SK-N-SH (cell line): ENCODE data around the gene PHF12. TPM values are rescaled to one million over a fixed set of nuclear protein-coding genes. Genes with fewer than 3 reads are reported as not detected.

ENCODE experiments used
- CTCF ChIA-PET: fragments of 300-600, 350-600 bp; formaldehyde crosslinking; extraction: SDS; loops from one replicate; lab custom pipeline; 2021; lab: Yijun Ruan, JAX
- POLR2A ChIA-PET: fragments of 350-600 bp; sonication (Branson Sonifier 250); formaldehyde crosslinking; extraction: SDS; loops from one replicate; lab custom pipeline; 2020; ENCODE audit warnings: antibody characterized with exemption, inconsistent platforms; lab: Yijun Ruan, JAX
- DNase-seq: peaks from one replicate; pipeline ENCODE4 v3.0.0; 2012
- H2AFZ ChIP-seq: fragments of 200-600 bp; sonication (generic); 2 replicates; pipeline ENCODE4 v1.8.1; 2016; ENCODE audit warnings: antibody characterized with exemption, mild to moderate bottlenecking, low read depth
- H3F3A ChIP-seq: fragments of 200-600 bp; sonication (generic); replicated peaks from 2 replicates; pipeline ENCODE3; 2016; ENCODE audit warnings: antibody characterized with exemption, mild to moderate bottlenecking; ENCODE audit not compliant: insufficient read depth
- H3K27ac ChIP-seq, 2 experiments: fragments of 200-500 bp in 1 of 2; fragments of 200-600 bp in 1 of 2; sonication (Bioruptor generic) in 1 of 2; sonication (generic), shearing (Covaris generic) in 1 of 2; 2 replicates each; pipeline versions ENCODE4 v1.5.1 to v1.6.1; 2014 to 2016; ENCODE audit warnings: low read depth in 2 of 2, inconsistent platforms in 1 of 2, low read length in 1 of 2, mild to moderate bottlenecking in 1 of 2, mixed read lengths in 1 of 2
- H3K27me3 ChIP-seq: fragments of 200-600 bp; sonication (generic), shearing (Covaris generic); 2 replicates; pipeline ENCODE4 v1.6.1; 2016; ENCODE audit warnings: mixed run types; ENCODE audit not compliant: insufficient read depth
- H3K36me3 ChIP-seq, 2 experiments: fragments of 200-500 bp in 1 of 2; fragments of 200-600 bp in 1 of 2; sonication (Bioruptor generic) in 1 of 2; sonication (generic) in 1 of 2; replicated peaks in 1 of 2; 2 replicates each; pipeline versions ENCODE3 to v1.5.1; 2014 to 2016; ENCODE audit warnings: low read length in 1 of 2, mild to moderate bottlenecking in 1 of 2; ENCODE audit not compliant: insufficient read depth in 2 of 2, control insufficient read depth in 1 of 2
- H3K4me1 ChIP-seq, 2 experiments: fragments of 200-500 bp in 1 of 2; fragments of 200-600 bp in 1 of 2; sonication (Bioruptor generic) in 1 of 2; sonication (generic), shearing (Covaris generic) in 1 of 2; 2 replicates each; pipeline versions ENCODE4 v1.5.1 to v1.6.1; 2014 to 2016; ENCODE audit warnings: low read depth in 1 of 2, low read length in 1 of 2, mixed run types in 1 of 2; ENCODE audit not compliant: insufficient read depth in 2 of 2, control insufficient read depth in 1 of 2
- H3K4me2 ChIP-seq: fragments of 200-600 bp; sonication (generic), shearing (Covaris generic); 2 replicates; pipeline ENCODE4 v1.6.1; 2017; ENCODE audit warnings: mixed run types
- H3K4me3 ChIP-seq, 2 experiments: fragments of 200-500 bp in 1 of 2; fragments of 200-600 bp in 1 of 2; sonication (Bioruptor generic) in 1 of 2; sonication (generic), shearing (Covaris generic) in 1 of 2; 2 replicates each; pipeline versions ENCODE4 v1.5.1 to v1.8.1; 2014 to 2016; ENCODE audit warnings: low read depth in 2 of 2, inconsistent platforms in 1 of 2, low read length in 1 of 2, mild to moderate bottlenecking in 1 of 2, mixed read lengths in 1 of 2, moderate library complexity in 1 of 2
- H3K79me2 ChIP-seq: fragments of 200-600 bp; sonication (generic); 2 replicates; pipeline ENCODE4 v1.8.1; 2017; ENCODE audit warnings: mild to moderate bottlenecking; ENCODE audit not compliant: insufficient read depth
- H3K9ac ChIP-seq: fragments of 200-600 bp; sonication (generic); 2 replicates; pipeline ENCODE4 v1.6.1; 2017; ENCODE audit warnings: mixed run types
- H3K9me2 ChIP-seq: fragments of 200-600 bp; sonication (generic); 2 replicates; pipeline ENCODE4 v1.6.1; 2017; ENCODE audit warnings: mixed run types
- H3K9me3 ChIP-seq: fragments of 200-600 bp; sonication (generic); 2 replicates; pipeline ENCODE4 v1.6.1; 2017; ENCODE audit warnings: mixed run types, mild to moderate bottlenecking, moderate library complexity
- H4K20me1 ChIP-seq: fragments of 200-600 bp; sonication (generic); 2 replicates; pipeline ENCODE4 v1.6.1; 2017; ENCODE audit warnings: mild to moderate bottlenecking, mixed run types; ENCODE audit not compliant: insufficient read depth
- CHD2 ChIP-seq: fragments of 150-350 bp; IDR thresholded peaks from 2 replicates; pipeline ENCODE4 v1.6.1; 2018; ENCODE audit warnings: low read length; ENCODE audit not compliant: partially characterized antibody
- EP300 ChIP-seq, 2 experiments: IDR thresholded peaks; 2 replicates each; pipeline versions ENCODE4 v1.4.0 to v1.6.1; 2012; ENCODE audit warnings: borderline replicate concordance in 1 of 2, low read depth in 1 of 2, low read length in 1 of 2
- FOXJ3 ChIP-seq: sonication (generic); formaldehyde crosslinking; IDR thresholded peaks from 2 replicates; pipeline ENCODE4 v1.5.1; 2020; ENCODE audit warnings: mild to moderate bottlenecking, missing genetic modification reagents
- FOXM1 ChIP-seq: IDR thresholded peaks from 2 replicates; pipeline ENCODE4 v1.4.0; 2012; ENCODE audit warnings: low read depth, mild to moderate bottlenecking
- GABPA ChIP-seq: IDR thresholded peaks from 2 replicates; pipeline ENCODE4 v1.4.0; 2012; ENCODE audit warnings: low read depth, mild to moderate bottlenecking
- GATA2 ChIP-seq: sonication (generic); formaldehyde crosslinking; IDR thresholded peaks from 2 replicates; pipeline ENCODE4 v1.5.0; 2020; ENCODE audit warnings: mild to moderate bottlenecking, missing genetic modification reagents
- MEF2A ChIP-seq: IDR thresholded peaks from 2 replicates; pipeline ENCODE4 v1.4.0; 2012; ENCODE audit warnings: low read depth, borderline replicate concordance
- MXI1 ChIP-seq: IDR thresholded peaks from 2 replicates; pipeline ENCODE4 v1.6.1; 2012; ENCODE audit warnings: mild to moderate bottlenecking, low read depth, low read length, improper control_type of control experiment
- NFIC ChIP-seq: IDR thresholded peaks from 2 replicates; pipeline ENCODE4 v1.4.0; 2012; ENCODE audit warnings: borderline replicate concordance
- NRF1 ChIP-seq: IDR thresholded peaks from 2 replicates; pipeline ENCODE4 v1.6.1; 2012; ENCODE audit warnings: low read depth, mild to moderate bottlenecking, low read length
- POLR2AphosphoS5 ChIP-seq: IDR thresholded peaks from 2 replicates; pipeline ENCODE4 v1.6.1; 2012; ENCODE audit warnings: low read depth, low read length
- RAD21 ChIP-seq: IDR thresholded peaks from 2 replicates; pipeline ENCODE4 v1.6.1; 2012; ENCODE audit warnings: mild to moderate bottlenecking, low read length
- RCOR1 ChIP-seq: fragments of 150-350 bp; IDR thresholded peaks from 2 replicates; pipeline ENCODE4 v1.6.1; 2017; ENCODE audit warnings: antibody characterized with exemption, low read length
- RXRA ChIP-seq: IDR thresholded peaks from 2 replicates; pipeline ENCODE4 v1.4.0; 2012; ENCODE audit warnings: low read depth, mild to moderate bottlenecking, borderline replicate concordance
- SIN3A ChIP-seq: IDR thresholded peaks from 2 replicates; pipeline ENCODE4 v1.6.1; 2012; ENCODE audit warnings: low read depth, mild to moderate bottlenecking, low read length, moderate library complexity, borderline replicate concordance
- SMC3 ChIP-seq: IDR thresholded peaks from 2 replicates; pipeline ENCODE4 v1.6.1; 2012; ENCODE audit warnings: low read depth, low read length, improper control_type of control experiment
- TAF1 ChIP-seq: IDR thresholded peaks from 2 replicates; pipeline ENCODE4 v1.6.1; 2012; ENCODE audit warnings: low read depth, mild to moderate bottlenecking, low read length, moderate library complexity, borderline replicate concordance
- TCF12 ChIP-seq: IDR thresholded peaks from 2 replicates; pipeline ENCODE4 v1.4.0; 2012
- WGBS: methylation state at CpG from one replicate; pipeline ENCODE4 v1.1.6; 2017; ENCODE audit warnings: low lambda C conversion rate; 5-methylcytosine and 5-hydroxymethylcytosine counted together
- polyA plus RNA-seq, 3 experiments: library from polyadenylated mRNA; depleted of rRNA; stranded (reverse); fragments of >200 nt; gene quantifications; 2 replicates each; pipeline ENCODE4 v1.2.3, GENCODE V29; 2012
- TF ChIP-seq, protein P1 (sequence below): IDR thresholded peaks from 2 replicates; pipeline ENCODE4 v1.4.0; 2012; ENCODE audit warnings: low read depth
- TF ChIP-seq, protein P2 (sequence below): fragments of 200-600 bp; sonication (generic); IDR thresholded peaks from 2 replicates; pipeline ENCODE4 v1.6.1; 2017; ENCODE audit warnings: antibody characterized with exemption, mild to moderate bottlenecking, moderate library complexity
- TF ChIP-seq, protein P3 (sequence below): IDR thresholded peaks from 2 replicates; pipeline ENCODE4; 2012
- TF ChIP-seq, protein P4 (sequence below): fragments of 150-350 bp; IDR thresholded peaks from 2 replicates; pipeline ENCODE4 v1.6.1; 2017; ENCODE audit warnings: antibody characterized with exemption, low read length, low read depth, borderline replicate concordance
- TF ChIP-seq, protein P5 (sequence below): IDR thresholded peaks from 2 replicates; pipeline ENCODE4 v1.6.1; 2012; ENCODE audit warnings: mild to moderate bottlenecking, low read depth, low read length, moderate library complexity

PHF12 gene
- polyA plus RNA-seq, 1 of the 3 experiments (the other 2 are of a cell fraction), result 24.0 TPM

DNA sequence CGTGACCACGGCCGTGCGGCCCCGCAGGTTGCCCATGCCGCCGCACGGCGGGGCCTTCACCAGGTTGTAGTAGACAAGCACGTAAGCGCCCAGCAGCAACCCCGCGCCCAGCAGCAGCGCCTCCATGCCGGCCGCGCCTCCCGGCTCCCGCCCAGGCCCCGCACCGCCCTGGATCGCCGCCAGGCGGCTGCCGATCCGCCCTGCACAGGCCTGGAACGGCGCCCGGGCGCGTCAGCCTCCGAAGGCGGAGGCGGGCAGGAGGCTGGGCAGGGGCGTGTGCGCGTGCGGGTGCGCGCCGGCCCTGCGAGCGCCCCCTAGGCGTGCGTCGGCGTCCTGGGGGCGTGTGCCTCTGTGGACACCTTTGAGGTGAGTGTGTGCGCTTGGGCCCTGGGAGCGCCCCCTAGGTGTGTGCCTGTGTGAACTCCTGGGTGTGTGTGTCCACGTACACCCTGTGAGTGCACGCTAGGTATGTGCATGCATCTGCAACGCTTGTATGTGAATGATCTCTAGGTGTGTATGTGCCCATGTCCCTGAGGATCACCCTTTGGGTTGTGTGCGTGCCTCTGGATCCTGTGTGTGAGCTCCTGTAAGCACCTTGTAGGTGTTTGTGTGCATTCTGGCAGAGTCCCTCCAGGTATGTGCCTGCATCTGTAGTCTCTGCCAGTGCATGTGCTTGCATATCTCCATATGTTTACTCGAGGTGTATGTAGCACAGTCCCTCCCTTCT lies 48.3 kb downstream of the PHF12 start, which contains the start of gene DHRS13:
TSS of gene DHRS13 (minus strand) at position 261 of the 727 bp plus-strand sequence. CDS start at position 126, 135 bp downstream.
- peak; percentile 99 for DNase-seq
- peak within 1 kb of the TSS; percentile 73 for H3K9ac ChIP-seq
- CTCF ChIA-PET, result interaction anchor here (0.6 to 9.0 kb wide), 44 partner anchors 9 to 486 kb away, joined by 3 to 95 read pairs (median 4); partner anchors contain the start of genes ERAL1, NEK8 and TLCD1
- TF ChIP-seq CHD2, result peak; percentile 83
- no peak for TF ChIP-seq GATA2 (CRISPR knock-in tag)
- no peak; a peak in 1 of 4 replicates for TF ChIP-seq EP300 (IDR thresholded peaks at IDR 0.05; ENCODE audit: borderline replicate concordance in 1 of 2, low read depth in 1 of 2, low read length in 1 of 2)
- TF ChIP-seq, protein P1, sequence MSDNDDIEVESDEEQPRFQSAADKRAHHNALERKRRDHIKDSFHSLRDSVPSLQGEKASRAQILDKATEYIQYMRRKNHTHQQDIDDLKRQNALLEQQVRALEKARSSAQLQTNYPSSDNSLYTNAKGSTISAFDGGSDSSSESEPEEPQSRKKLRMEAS, result peak; percentile 72
- TF ChIP-seq, protein P2, sequence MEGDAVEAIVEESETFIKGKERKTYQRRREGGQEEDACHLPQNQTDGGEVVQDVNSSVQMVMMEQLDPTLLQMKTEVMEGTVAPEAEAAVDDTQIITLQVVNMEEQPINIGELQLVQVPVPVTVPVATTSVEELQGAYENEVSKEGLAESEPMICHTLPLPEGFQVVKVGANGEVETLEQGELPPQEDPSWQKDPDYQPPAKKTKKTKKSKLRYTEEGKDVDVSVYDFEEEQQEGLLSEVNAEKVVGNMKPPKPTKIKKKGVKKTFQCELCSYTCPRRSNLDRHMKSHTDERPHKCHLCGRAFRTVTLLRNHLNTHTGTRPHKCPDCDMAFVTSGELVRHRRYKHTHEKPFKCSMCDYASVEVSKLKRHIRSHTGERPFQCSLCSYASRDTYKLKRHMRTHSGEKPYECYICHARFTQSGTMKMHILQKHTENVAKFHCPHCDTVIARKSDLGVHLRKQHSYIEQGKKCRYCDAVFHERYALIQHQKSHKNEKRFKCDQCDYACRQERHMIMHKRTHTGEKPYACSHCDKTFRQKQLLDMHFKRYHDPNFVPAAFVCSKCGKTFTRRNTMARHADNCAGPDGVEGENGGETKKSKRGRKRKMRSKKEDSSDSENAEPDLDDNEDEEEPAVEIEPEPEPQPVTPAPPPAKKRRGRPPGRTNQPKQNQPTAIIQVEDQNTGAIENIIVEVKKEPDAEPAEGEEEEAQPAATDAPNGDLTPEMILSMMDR, result peak; percentile 87
- no peak for TF ChIP-seq RXRA
- TF ChIP-seq NFIC, result peak; percentile 83
- peak; percentile 43 for TF ChIP-seq RCOR1
- TF ChIP-seq SIN3A, result peak; percentile 95
- no peak for TF ChIP-seq FOXJ3 (CRISPR knock-in tag)
- peak; percentile 14; the same call in 1 of the 2 replicates for TF ChIP-seq TCF12
- TF ChIP-seq TAF1, result no peak
- TF ChIP-seq MEF2A, result no peak
- peak; percentile 55 for TF ChIP-seq RAD21
- no peak; the same call in 1 of the 2 replicates for TF ChIP-seq POLR2AphosphoS5
- peak; percentile 89 for TF ChIP-seq MXI1
- TF ChIP-seq, protein P3, sequence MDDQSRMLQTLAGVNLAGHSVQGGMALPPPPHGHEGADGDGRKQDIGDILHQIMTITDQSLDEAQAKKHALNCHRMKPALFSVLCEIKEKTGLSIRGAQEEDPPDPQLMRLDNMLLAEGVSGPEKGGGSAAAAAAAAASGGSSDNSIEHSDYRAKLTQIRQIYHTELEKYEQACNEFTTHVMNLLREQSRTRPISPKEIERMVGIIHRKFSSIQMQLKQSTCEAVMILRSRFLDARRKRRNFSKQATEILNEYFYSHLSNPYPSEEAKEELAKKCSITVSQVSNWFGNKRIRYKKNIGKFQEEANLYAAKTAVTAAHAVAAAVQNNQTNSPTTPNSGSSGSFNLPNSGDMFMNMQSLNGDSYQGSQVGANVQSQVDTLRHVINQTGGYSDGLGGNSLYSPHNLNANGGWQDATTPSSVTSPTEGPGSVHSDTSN, result 0 out of 2 replicates have a peak, but pooled peaks have one; percentile 6
- TF ChIP-seq, protein P4, sequence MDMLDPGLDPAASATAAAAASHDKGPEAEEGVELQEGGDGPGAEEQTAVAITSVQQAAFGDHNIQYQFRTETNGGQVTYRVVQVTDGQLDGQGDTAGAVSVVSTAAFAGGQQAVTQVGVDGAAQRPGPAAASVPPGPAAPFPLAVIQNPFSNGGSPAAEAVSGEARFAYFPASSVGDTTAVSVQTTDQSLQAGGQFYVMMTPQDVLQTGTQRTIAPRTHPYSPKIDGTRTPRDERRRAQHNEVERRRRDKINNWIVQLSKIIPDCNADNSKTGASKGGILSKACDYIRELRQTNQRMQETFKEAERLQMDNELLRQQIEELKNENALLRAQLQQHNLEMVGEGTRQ, result no peak
- TF ChIP-seq FOXM1, result no peak
- no peak for TF ChIP-seq GABPA
- TF ChIP-seq NRF1, result peak; percentile 75
- TF ChIP-seq SMC3, result peak; percentile 54; the same call in 1 of the 2 replicates
- TF ChIP-seq, protein P5, sequence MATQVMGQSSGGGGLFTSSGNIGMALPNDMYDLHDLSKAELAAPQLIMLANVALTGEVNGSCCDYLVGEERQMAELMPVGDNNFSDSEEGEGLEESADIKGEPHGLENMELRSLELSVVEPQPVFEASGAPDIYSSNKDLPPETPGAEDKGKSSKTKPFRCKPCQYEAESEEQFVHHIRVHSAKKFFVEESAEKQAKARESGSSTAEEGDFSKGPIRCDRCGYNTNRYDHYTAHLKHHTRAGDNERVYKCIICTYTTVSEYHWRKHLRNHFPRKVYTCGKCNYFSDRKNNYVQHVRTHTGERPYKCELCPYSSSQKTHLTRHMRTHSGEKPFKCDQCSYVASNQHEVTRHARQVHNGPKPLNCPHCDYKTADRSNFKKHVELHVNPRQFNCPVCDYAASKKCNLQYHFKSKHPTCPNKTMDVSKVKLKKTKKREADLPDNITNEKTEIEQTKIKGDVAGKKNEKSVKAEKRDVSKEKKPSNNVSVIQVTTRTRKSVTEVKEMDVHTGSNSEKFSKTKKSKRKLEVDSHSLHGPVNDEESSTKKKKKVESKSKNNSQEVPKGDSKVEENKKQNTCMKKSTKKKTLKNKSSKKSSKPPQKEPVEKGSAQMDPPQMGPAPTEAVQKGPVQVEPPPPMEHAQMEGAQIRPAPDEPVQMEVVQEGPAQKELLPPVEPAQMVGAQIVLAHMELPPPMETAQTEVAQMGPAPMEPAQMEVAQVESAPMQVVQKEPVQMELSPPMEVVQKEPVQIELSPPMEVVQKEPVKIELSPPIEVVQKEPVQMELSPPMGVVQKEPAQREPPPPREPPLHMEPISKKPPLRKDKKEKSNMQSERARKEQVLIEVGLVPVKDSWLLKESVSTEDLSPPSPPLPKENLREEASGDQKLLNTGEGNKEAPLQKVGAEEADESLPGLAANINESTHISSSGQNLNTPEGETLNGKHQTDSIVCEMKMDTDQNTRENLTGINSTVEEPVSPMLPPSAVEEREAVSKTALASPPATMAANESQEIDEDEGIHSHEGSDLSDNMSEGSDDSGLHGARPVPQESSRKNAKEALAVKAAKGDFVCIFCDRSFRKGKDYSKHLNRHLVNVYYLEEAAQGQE, result no peak
- H3K36me3 ChIP-seq, result peaks cover 16 to 23% of the 10 kb centered on the region in 2 experiments
- H3K27me3 ChIP-seq, result no peaks in the 10 kb centered on the region
- peak within 1 kb of the TSS; percentile 98 for H3K4me2 ChIP-seq
- H3K79me2 ChIP-seq, result peaks cover 16% of the 10 kb centered on the region
- H3F3A ChIP-seq, result peaks cover 44% of the 10 kb centered on the region
- peak within 1 kb of the TSS; percentile 71 to 75 for H3K4me3 ChIP-seq
- H4K20me1 ChIP-seq, result 0 out of 2 replicates have a peak, but pooled peaks cover under 1% of the 10 kb centered on the region
- H3K27ac ChIP-seq, result peak within 1 kb of the TSS; percentile 53 to 79
- H3K9me3 ChIP-seq, result no peaks in the 10 kb centered on the region
- H2AFZ ChIP-seq, result peak within 1 kb of the TSS; percentile 95
- POLR2A ChIA-PET, result interaction anchor here (0.9 to 1.0 kb wide), 3 partner anchors 47 to 175 kb away, joined by 3 to 5 read pairs (median 3); no protein-coding TSS in a partner anchor
- peaks cover 3 to 15% of the 10 kb centered on the region in 2 experiments; a peak in 2 of 4 replicates for H3K4me1 ChIP-seq
- no peaks in the 10 kb centered on the region for H3K9me2 ChIP-seq
- WGBS, result 7% methylated on average over 12 of the region's 55 CpGs
